Loucy (cell line): Measurements from ENCODE around the gene IL16.

Experiments
- CTCF ChIP-seq: fragments of 200-600 bp; sonication (generic); conservative IDR thresholded peaks from 2 replicates; pipeline ENCODE4 v1.5.1; 2014; ENCODE audit warnings: mild to moderate bottlenecking, antibody characterized with exemption, low read length
- EZH2phosphoT487 ChIP-seq: fragments of 200-600 bp; IDR thresholded peaks from 2 replicates; pipeline ENCODE4 v1.6.1; 2018; ENCODE audit warnings: antibody characterized with exemption, mild to moderate bottlenecking, moderate library complexity, borderline replicate concordance

- TF ChIP-seq CTCF (no peak), EZH2phosphoT487 (no peak)
These were observed 24.8 kb downstream of the IL16 start for GRCh38 chr15:81221449-81221848.
